ENCODE results near the gene MCAT. TPM values are rescaled to one million over a fixed set of nuclear protein-coding genes. Genes with fewer than 3 reads are reported as not detected.
A peak's percentile ranks its signal among the peaks of the same experiment; 100 is the strongest.

MCAT gene
- polyA plus RNA-seq, 3 donors: 4.5 to 8.9 (median 6.8) TPM

- 100% methylated on average over 1 of the region's 3 CpGs for WGBS (ENCODE audit: insufficient coverage)
- Histone ChIP-seq H3K27me3 (ENCODE audit: control insufficient read depth in 2 of 2, insufficient read depth in 2 of 2, low read length in 2 of 2) (no peaks in the 10 kb centered on the region), H3K79me2 (ENCODE audit: insufficient read depth, low read length) (peaks cover 16% of the 10 kb centered on the region), H3K4me1 (ENCODE audit: control insufficient read depth in 1 of 2, insufficient read depth in 2 of 2, low read length in 2 of 2) (peaks cover 53 to 68% of the 10 kb centered on the region in 2 donors), H3K4me3 (replicated peaks in 1 of 3; ENCODE audit: low read depth in 2 of 3, low read length in 3 of 3) (no peak overlapping the region), H3K36me3 (replicated peaks in 1 of 2; ENCODE audit: control insufficient read depth in 1 of 2, insufficient read depth in 2 of 2, low read length in 2 of 2) (peaks cover 3 to 10% of the 10 kb centered on the region in 2 donors), H3K27ac (ENCODE audit: low read depth in 1 of 2, low read length in 2 of 2) (peak overlapping the region; percentile 80 to 93), H4K20me1 (ENCODE audit: insufficient read depth, low read length) (no peaks in the 10 kb centered on the region), H2AFZ (ENCODE audit: insufficient read depth, low read depth, low read length, poor library complexity, severe bottlenecking) (no peak overlapping the region), H3K4me2 (replicated peaks; ENCODE audit: extremely low read depth, low read length, poor library complexity, severe bottlenecking) (no peak overlapping the region), H3K9ac (ENCODE audit: insufficient read depth, low read length, poor library complexity, severe bottlenecking) (no peak overlapping the region), H3K9me3 (replicated peaks in 1 of 2; ENCODE audit: control insufficient read depth in 1 of 2, insufficient read depth in 1 of 2, low read length in 2 of 2) (no peaks in the 10 kb centered on the region)
- Mint-ChIP-seq H3K27me3 (ENCODE audit: low read depth in 3 of 3) (no peaks in the 10 kb centered on the region), H3K36me3 (peaks cover 11 to 14% of the 10 kb centered on the region in 2 donors), H3K4me1 (peaks cover 64% of the 10 kb centered on the region), H3K9me3 (peaks cover 0 to 2% (median 0%) of the 10 kb centered on the region in 7 donors), H3K4me3 (no peak overlapping the region), H3K27ac (peak overlapping the region; percentile 95 to 99 (median 98))
- DNase-seq: no peak
- TF ChIP-seq CTCF (IDR thresholded peaks at IDR 0.05): no peak
- intact Hi-C loops (cut with micrococcal nuclease): no loop called here
Measured at GRCh38 chr22:43144949-43145348, 1.8 kb upstream of the MCAT start.

GRCh38 chr22:43136801-43137200 lies 6.4 kb downstream of the MCAT start:
- Histone ChIP-seq H3K36me3 (replicated peaks in 1 of 2; ENCODE audit: control insufficient read depth in 1 of 2, insufficient read depth in 2 of 2, low read length in 2 of 2) (peaks cover 20 to 78% of the 10 kb centered on the region in 2 donors), H2AFZ (ENCODE audit: insufficient read depth, low read depth, low read length, poor library complexity, severe bottlenecking) (peak overlapping the region; percentile 61), H3K9me3 (replicated peaks in 1 of 2; ENCODE audit: control insufficient read depth in 1 of 2, insufficient read depth in 1 of 2, low read length in 2 of 2) (no peaks in the 10 kb centered on the region), H4K20me1 (ENCODE audit: insufficient read depth, low read length) (no peaks in the 10 kb centered on the region), H3K9ac (ENCODE audit: insufficient read depth, low read length, poor library complexity, severe bottlenecking) (no peak overlapping the region), H3K4me3 (replicated peaks in 1 of 3; ENCODE audit: low read depth in 2 of 3, low read length in 3 of 3) (no peak overlapping the region), H3K4me2 (replicated peaks; ENCODE audit: extremely low read depth, low read length, poor library complexity, severe bottlenecking) (no peak overlapping the region), H3K79me2 (ENCODE audit: insufficient read depth, low read length) (peaks cover 7% of the 10 kb centered on the region), H3K4me1 (ENCODE audit: control insufficient read depth in 1 of 2, insufficient read depth in 2 of 2, low read length in 2 of 2) (peaks cover 10 to 13% of the 10 kb centered on the region in 2 donors), H3K27me3 (ENCODE audit: control insufficient read depth in 2 of 2, insufficient read depth in 2 of 2, low read length in 2 of 2) (no peaks in the 10 kb centered on the region), H3K27ac (ENCODE audit: low read depth in 1 of 2, low read length in 2 of 2) (peak overlapping the region; percentile 16 to 48)
- no peak for TF ChIP-seq CTCF (IDR thresholded peaks at IDR 0.05)
- H3K36me3 Mint-ChIP-seq: peaks cover 50 to 83% of the 10 kb centered on the region in 2 donors
- 65% methylated on average over 8 of the region's 10 CpGs for WGBS (ENCODE audit: insufficient coverage)
- H3K4me1 Mint-ChIP-seq: peaks cover 20% of the 10 kb centered on the region
- no peaks in the 10 kb centered on the region for H3K27me3 Mint-ChIP-seq (ENCODE audit: low read depth in 3 of 3)
- no peak overlapping the region for H3K4me3 Mint-ChIP-seq
- no peak for DNase-seq
- intact Hi-C loops (cut with micrococcal nuclease): no loop called here
- peaks cover 0 to 2% (median 0%) of the 10 kb centered on the region in 7 donors for H3K9me3 Mint-ChIP-seq
- peak overlapping the region in 5 of 7 donors; percentile 18 to 83 (median 47) for H3K27ac Mint-ChIP-seq
